GM10266 (cell line): ENCODE results near the gene GATC.
"Not testable (repeated sequence)": the region's sequence is repeated elsewhere in the genome, so short reads cannot be mapped to it uniquely, and the experiment has no call there.

Experiments
- DNase-seq: peaks from one replicate; pipeline ENCODE4 v3.0.0; 2012; ENCODE audit errors: extremely low spot score
- TF ChIP-seq, protein P1 (sequence below): IDR thresholded peaks from 2 replicates; pipeline ENCODE4 v1.5.1; 2012; ENCODE audit warnings: mild to moderate bottlenecking, low read depth; ENCODE audit not compliant: control insufficient read depth, insufficient read depth; ENCODE audit errors: missing control alignments

The GATC gene

GRCh38 chr12:120437735-120438494 is 8.3 kb upstream of the GATC start, which contains the start of gene COX6A1:
Gene COX6A1 (plus strand): TSS chr12:120438113. CDS start chr12:120438127, 14 bp downstream.
- TF ChIP-seq, protein P1, sequence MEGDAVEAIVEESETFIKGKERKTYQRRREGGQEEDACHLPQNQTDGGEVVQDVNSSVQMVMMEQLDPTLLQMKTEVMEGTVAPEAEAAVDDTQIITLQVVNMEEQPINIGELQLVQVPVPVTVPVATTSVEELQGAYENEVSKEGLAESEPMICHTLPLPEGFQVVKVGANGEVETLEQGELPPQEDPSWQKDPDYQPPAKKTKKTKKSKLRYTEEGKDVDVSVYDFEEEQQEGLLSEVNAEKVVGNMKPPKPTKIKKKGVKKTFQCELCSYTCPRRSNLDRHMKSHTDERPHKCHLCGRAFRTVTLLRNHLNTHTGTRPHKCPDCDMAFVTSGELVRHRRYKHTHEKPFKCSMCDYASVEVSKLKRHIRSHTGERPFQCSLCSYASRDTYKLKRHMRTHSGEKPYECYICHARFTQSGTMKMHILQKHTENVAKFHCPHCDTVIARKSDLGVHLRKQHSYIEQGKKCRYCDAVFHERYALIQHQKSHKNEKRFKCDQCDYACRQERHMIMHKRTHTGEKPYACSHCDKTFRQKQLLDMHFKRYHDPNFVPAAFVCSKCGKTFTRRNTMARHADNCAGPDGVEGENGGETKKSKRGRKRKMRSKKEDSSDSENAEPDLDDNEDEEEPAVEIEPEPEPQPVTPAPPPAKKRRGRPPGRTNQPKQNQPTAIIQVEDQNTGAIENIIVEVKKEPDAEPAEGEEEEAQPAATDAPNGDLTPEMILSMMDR = peak; percentile 16

GRCh38 chr12:120438495-120439198 is 7.6 kb upstream of the GATC start:
- TF ChIP-seq, protein P1 = no peak
- no peak for DNase-seq

More at GRCh38 chr12:120437735-120438494, 8.3 kb upstream of the GATC start, which contains the start of gene COX6A1:
- DNase-seq = peak; percentile 96

GRCh38 chr12:120439646-120440247 is 6.5 kb upstream of the GATC start:
- peak; percentile 78 for DNase-seq
- TF ChIP-seq, protein P1 = peak; percentile 48

GRCh38 chr12:120444676-120445075 is 1.6 kb upstream of the GATC start:
- no peak for DNase-seq
- TF ChIP-seq, protein P1 = no peak

GRCh38 chr12:120446844-120447178 is 567 bp downstream of the GATC start:
- not testable (repeated sequence) for DNase-seq

DNA sequence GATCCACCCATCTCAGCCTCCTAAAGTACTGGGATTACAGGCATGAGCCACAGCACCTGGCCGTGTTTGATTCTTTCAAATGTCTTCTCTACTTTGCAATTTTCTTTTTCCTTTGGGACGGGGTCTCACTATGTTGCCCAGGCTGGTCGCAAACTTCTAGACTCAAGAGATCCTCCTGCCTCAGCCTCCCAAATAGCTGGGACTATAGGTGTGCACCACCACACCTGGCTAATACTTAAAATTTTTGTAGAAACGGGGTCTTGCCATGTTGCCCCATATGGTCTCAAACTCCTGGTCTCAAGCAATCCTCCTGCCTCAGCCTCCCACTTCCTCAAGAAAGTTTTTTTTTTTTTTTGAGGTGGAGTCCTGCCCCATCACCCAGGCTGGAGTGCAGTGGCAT is 1.7 kb downstream of the GATC start:
- no peak for DNase-seq
- TF ChIP-seq, protein P1 = no peak

GRCh38 chr12:120452524-120452923 is 6.3 kb downstream of the GATC start:
- not testable (repeated sequence) for DNase-seq

DNA sequence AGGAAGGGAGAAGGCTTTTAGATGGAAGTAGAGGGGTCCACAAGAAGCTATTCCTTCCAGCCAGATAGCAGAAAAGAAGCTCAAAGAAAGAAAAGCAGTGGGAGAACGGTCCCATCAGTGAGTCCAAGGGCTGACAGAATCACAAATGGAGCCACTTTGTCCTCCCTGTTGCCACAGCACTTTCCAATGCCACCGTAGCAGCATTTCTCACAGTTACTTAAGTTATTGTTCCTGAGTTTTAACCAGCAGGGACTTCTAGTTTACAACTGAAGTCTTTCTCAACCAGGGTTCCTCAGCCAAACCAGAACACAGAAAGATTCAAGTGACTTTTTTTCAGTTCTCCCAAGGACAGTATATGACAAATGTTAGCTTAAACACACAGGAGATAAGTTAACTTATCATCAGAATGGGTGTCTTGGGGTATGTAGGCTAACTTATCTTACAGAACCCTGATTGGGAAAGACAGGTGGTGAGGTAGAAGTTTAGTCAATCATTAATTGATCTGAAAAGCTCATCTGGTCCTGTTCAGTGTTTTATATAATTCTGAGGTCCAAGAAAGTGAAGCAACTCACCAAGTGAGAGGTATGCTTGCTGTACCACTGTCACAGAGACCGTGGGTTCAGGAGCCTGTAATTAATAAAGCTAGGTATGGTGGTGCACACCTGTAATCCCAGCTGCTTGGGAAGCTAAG is 7.0 kb downstream of the GATC start:
- TF ChIP-seq, protein P1 = no peak
- DNase-seq = no peak
